A549 (cell line): ENCODE data around the gene GUCA2A. TPM values are rescaled to one million over a fixed set of nuclear protein-coding genes. Genes with fewer than 3 reads are reported as not detected.

Source experiments
- ATAC-seq, 2 experiments: fragments of 200-7000 bp in 1 of 2; fragments of >200 bp in 1 of 2; cut with Nextera tagmentation in 1 of 2; cut with Tn5 transposase in 1 of 2; 3 replicates each; pipeline versions ENCODE4 v1.8.0 to v1.9.1; 2018 to 2020; ENCODE audit warnings: mild to moderate bottlenecking in 1 of 2, moderate library complexity in 1 of 2
- CTCF ChIA-PET: fragments of 300-600 bp; sonication (Branson Sonifier 250); formaldehyde crosslinking; extraction: SDS; loops from one replicate; lab custom pipeline; 2021; ENCODE audit warnings: antibody characterized with exemption, inconsistent platforms; lab: Yijun Ruan, JAX
- POLR2A ChIA-PET: fragments of 350-600 bp; formaldehyde crosslinking; extraction: SDS; loops from one replicate; lab custom pipeline; 2021; ENCODE audit warnings: antibody characterized with exemption, inconsistent platforms; lab: Yijun Ruan, JAX
- DNase-seq, 2 experiments: peaks; one replicate each; pipeline versions ENCODE4 v3.0.0 to v3.0.0-alpha.2; 2011 to 2016; ENCODE audit warnings: low read depth in 1 of 2, low spot score in 1 of 2
- FAIRE-seq: peaks from 2 replicates; lab custom pipeline; 2011; peaks lifted over from hg19 to GRCh38; lab: Jason Lieb, UNC
- H3K27ac ChIP-seq, 2 experiments: fragments of >200 bp; sonication (Bioruptor Twin); formaldehyde crosslinking; 3 replicates each; pipeline ENCODE4 v1.5.1; 2016 to 2017
- H3K4me1 ChIP-seq: fragments of >200 bp; sonication (Bioruptor Twin); formaldehyde crosslinking; 3 replicates; pipeline ENCODE4 v1.6.1; 2016
- H3K4me2 ChIP-seq: fragments of >200 bp; sonication (Bioruptor Twin); formaldehyde crosslinking; 3 replicates; pipeline ENCODE4 v1.6.1; 2016
- H3K4me3 ChIP-seq: fragments of >200 bp; sonication (Bioruptor Twin); formaldehyde crosslinking; 3 replicates; pipeline ENCODE4 v1.5.1; 2016
- H3K9me3 ChIP-seq: fragments of >200 bp; sonication (Bioruptor Twin); formaldehyde crosslinking; 3 replicates; pipeline ENCODE4 v1.6.1; 2016
- CEBPB ChIP-seq, 2 experiments: fragments of >200 bp in 1 of 2; sonication (Bioruptor Twin) in 1 of 2; formaldehyde crosslinking in 1 of 2; IDR thresholded peaks; 2 replicates each; pipeline ENCODE4 v1.6.1; 2012 to 2016
- CHD4 ChIP-seq: fragments of 200-600 bp; sonication (generic); IDR thresholded peaks from 2 replicates; pipeline ENCODE4 v1.6.1; 2016; ENCODE audit warnings: antibody characterized with exemption, mild to moderate bottlenecking, borderline replicate concordance
- E2F6 ChIP-seq: IDR thresholded peaks from 2 replicates; pipeline ENCODE4 v1.6.1; 2012; ENCODE audit warnings: low read depth, borderline replicate concordance
- ELK1 ChIP-seq: fragments of 150-350 bp; IDR thresholded peaks from 2 replicates; pipeline ENCODE4 v1.6.1; 2014; ENCODE audit warnings: low read depth, mild to moderate bottlenecking, low read length
- EP300 ChIP-seq, 2 experiments: fragments of >200 bp; sonication (Bioruptor Twin); formaldehyde crosslinking; IDR thresholded peaks; 2 replicates in 1 of 2; 3 replicates in 1 of 2; pipeline ENCODE4 v1.6.1; 2016 to 2017
- ESRRA ChIP-seq: fragments of 150-350 bp; IDR thresholded peaks from 2 replicates; pipeline ENCODE4 v1.6.1; 2014; ENCODE audit warnings: mild to moderate bottlenecking, low read length, borderline replicate concordance
- FOSB ChIP-seq: fragments of 250-450 bp; sonication (Bioruptor Pico); IDR thresholded peaks from 2 replicates; pipeline ENCODE4 v1.5.0; 2020; ENCODE audit warnings: mild to moderate bottlenecking, moderate library complexity
- FOXS1 ChIP-seq: fragments of 250-450 bp; sonication (Bioruptor Pico); IDR thresholded peaks from 2 replicates; pipeline ENCODE4 v1.5.0; 2020; ENCODE audit warnings: mild to moderate bottlenecking, moderate library complexity
- HMGXB4 ChIP-seq: fragments of 250-450 bp; sonication (Bioruptor Pico); IDR thresholded peaks from 2 replicates; pipeline ENCODE4 v1.5.0; 2021; ENCODE audit warnings: mild to moderate bottlenecking, moderate library complexity, borderline replicate concordance
- HOXA7 ChIP-seq: fragments of 250-450 bp; sonication (Bioruptor Pico); IDR thresholded peaks from 2 replicates; pipeline ENCODE4 v1.5.0; 2020; ENCODE audit warnings: mild to moderate bottlenecking, moderate library complexity
- MYC ChIP-seq: IDR thresholded peaks from 2 replicates; pipeline ENCODE4 v1.6.1; 2012; ENCODE audit warnings: mild to moderate bottlenecking, inconsistent platforms, low read length, improper control_type of control experiment, borderline replicate concordance
- NFE2L2 ChIP-seq: fragments of 150-350 bp; conservative IDR thresholded peaks from 2 replicates; pipeline ENCODE4 v1.6.1; 2014; ENCODE audit warnings: low read length
- RCOR1 ChIP-seq: fragments of 150-350 bp; IDR thresholded peaks from 2 replicates; pipeline ENCODE4 v1.6.1; 2014; ENCODE audit warnings: antibody characterized with exemption, low read length, low read depth
- REST ChIP-seq: fragments of 200-600 bp; sonication (generic); IDR thresholded peaks from 2 replicates; pipeline ENCODE4 v1.6.1; 2016; ENCODE audit warnings: antibody characterized with exemption, mild to moderate bottlenecking, moderate library complexity
- RFX5 ChIP-seq: fragments of 450-650 bp; IDR thresholded peaks from 2 replicates; pipeline ENCODE4 v1.7.1; 2014; ENCODE audit warnings: antibody characterized with exemption, mild to moderate bottlenecking, moderate library complexity
- SMC3 ChIP-seq: fragments of >200 bp; sonication (Bioruptor Twin); formaldehyde crosslinking; IDR thresholded peaks from 3 replicates; pipeline ENCODE4 v1.6.1; 2018; ENCODE audit warnings: inconsistent platforms
- TFCP2L1 ChIP-seq: fragments of 250-450 bp; sonication (Bioruptor Pico); IDR thresholded peaks from 2 replicates; pipeline ENCODE4 v1.5.0; 2021; ENCODE audit warnings: mild to moderate bottlenecking
- ZC3H11A ChIP-seq: fragments of 450-650 bp; IDR thresholded peaks from 2 replicates; pipeline ENCODE4 v1.6.1; 2014; ENCODE audit warnings: antibody characterized with exemption, mild to moderate bottlenecking
- ZNF302 ChIP-seq: fragments of 250-450 bp; sonication (Bioruptor Pico); IDR thresholded peaks from 2 replicates; pipeline ENCODE4 v1.9.0; 2021; ENCODE audit warnings: inconsistent platforms, mild to moderate bottlenecking, moderate library complexity
- WGBS: methylation state at CpG from one replicate; pipeline ENCODE4 v1.1.6; 2017; ENCODE audit errors: missing lambda C conversion rate; 5-methylcytosine and 5-hydroxymethylcytosine counted together
- polyA plus RNA-seq, 4 experiments: library from polyadenylated mRNA; depleted of rRNA in 3 of 4; stranded (reverse); fragments of >200 nt; fragmentation: RNase III in 1 of 4; extraction: RNeasy Plus Mini Kit Qiagen cat#74134 plus additional on column Dnase treatment in 1 of 4; gene quantifications; 2 replicates in 3 of 4; 3 replicates in 1 of 4; pipeline ENCODE4 v1.2.3, GENCODE V29; 2011 to 2017

The GUCA2A gene
- polyA plus RNA-seq, 2 of the 4 experiments (the other 2 are of a cell fraction), result not detected

- FAIRE-seq, result no peak
- 68% methylated on average over 4 of the region's 5 CpGs for WGBS
Measured at GRCh38 chr1:42130061-42130660, 34.4 kb downstream of the GUCA2A start.

More at GRCh38 chr1:42130061-42130660, 34.4 kb downstream of the GUCA2A start:
- Histone ChIP-seq H3K4me2 (no peak overlapping the region), H3K4me1 (no peaks in the 10 kb centered on the region), H3K4me3 (no peak overlapping the region), H3K9me3 (no peaks in the 10 kb centered on the region), H3K27ac (no peak overlapping the region)
- no peak for TF ChIP-seq E2F6
- no peak for TF ChIP-seq SMC3
- TF ChIP-seq ZC3H11A, result no peak
- no peak for TF ChIP-seq ELK1
- no peak for TF ChIP-seq CEBPB (IDR thresholded peaks at IDR 0.05)
- TF ChIP-seq ESRRA, result no peak
- no peak for TF ChIP-seq MYC
- TF ChIP-seq CHD4, result no peak
- no peak for TF ChIP-seq EP300 (IDR thresholded peaks at IDR 0.05)
- no peak for TF ChIP-seq REST
- TF ChIP-seq NFE2L2, result no peak
- no peak for TF ChIP-seq FOSB (CRISPR knock-in tag)
- TF ChIP-seq HMGXB4 (CRISPR knock-in tag), result no peak
- TF ChIP-seq FOXS1, result no peak
- TF ChIP-seq RCOR1, result no peak
- TF ChIP-seq RFX5, result no peak
- no peak for TF ChIP-seq HOXA7 (CRISPR knock-in tag)
- no peak for TF ChIP-seq ZNF302 (CRISPR knock-in tag)
- TF ChIP-seq TFCP2L1 (CRISPR knock-in tag), result no peak
- ATAC-seq (no peak), DNase-seq (no peak)
- ChIA-PET POLR2A (no interaction called here), CTCF (interaction anchor here (1.6 kb wide), 1 partner anchor 44 kb away, joined by 4 read pairs; no protein-coding TSS in a partner anchor)
